Fibroblast of the aortic adventitia (primary cell): ENCODE measurements around the gene PI4KA. TPM values are rescaled to one million over a fixed set of nuclear protein-coding genes. Genes with fewer than 3 reads are reported as not detected.
"Not testable (repeated sequence)": the region's sequence is repeated elsewhere in the genome, so short reads cannot be mapped to it uniquely, and the experiment has no call there.

Experiments used
- DNase-seq: peaks from one replicate; pipeline ENCODE4 v3.0.0-alpha.2; 2010; ENCODE audit warnings: low read depth
- H3K4me3 ChIP-seq: 2 replicates; pipeline ENCODE4 v1.5.1; 2011; ENCODE audit warnings: low read depth, mild to moderate bottlenecking, control low read depth, low read length, moderate library complexity
- total RNA-seq: library from RNA; depleted of rRNA; stranded (reverse); fragments of >200 nt; gene quantifications from 2 replicates; pipeline ENCODE4 v1.2.3, GENCODE V29; 2012; ENCODE audit warnings: low replicate concordance
- TF ChIP-seq, protein P1 (sequence below): IDR thresholded peaks from 2 replicates; pipeline ENCODE4 v1.5.1; 2011; ENCODE audit warnings: mild to moderate bottlenecking, low read length, control low read depth, inconsistent platforms; ENCODE audit not compliant: insufficient read depth

Gene PI4KA
- total RNA-seq, 1 donor, result 49.9 TPM

DNA sequence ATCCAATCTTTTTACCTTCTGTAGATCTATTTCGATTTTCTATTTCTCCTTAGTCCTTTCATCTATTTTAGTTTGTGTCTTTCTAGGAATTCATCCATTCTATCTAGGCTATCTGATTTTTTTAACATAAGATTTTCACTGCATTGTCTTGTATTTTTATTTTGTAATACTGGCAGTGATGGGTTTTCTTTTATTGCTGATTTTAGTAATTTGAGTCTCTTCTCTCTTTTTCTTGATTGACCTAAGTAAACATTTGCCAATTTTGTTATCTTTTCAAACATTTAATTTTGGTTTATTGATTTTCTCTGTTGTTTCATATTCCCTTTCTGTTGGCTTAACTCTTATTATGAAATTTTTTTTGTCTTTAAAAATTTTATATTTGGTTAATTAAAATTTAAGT is 192.1 kb downstream of the PI4KA start:
- TF ChIP-seq, protein P1, sequence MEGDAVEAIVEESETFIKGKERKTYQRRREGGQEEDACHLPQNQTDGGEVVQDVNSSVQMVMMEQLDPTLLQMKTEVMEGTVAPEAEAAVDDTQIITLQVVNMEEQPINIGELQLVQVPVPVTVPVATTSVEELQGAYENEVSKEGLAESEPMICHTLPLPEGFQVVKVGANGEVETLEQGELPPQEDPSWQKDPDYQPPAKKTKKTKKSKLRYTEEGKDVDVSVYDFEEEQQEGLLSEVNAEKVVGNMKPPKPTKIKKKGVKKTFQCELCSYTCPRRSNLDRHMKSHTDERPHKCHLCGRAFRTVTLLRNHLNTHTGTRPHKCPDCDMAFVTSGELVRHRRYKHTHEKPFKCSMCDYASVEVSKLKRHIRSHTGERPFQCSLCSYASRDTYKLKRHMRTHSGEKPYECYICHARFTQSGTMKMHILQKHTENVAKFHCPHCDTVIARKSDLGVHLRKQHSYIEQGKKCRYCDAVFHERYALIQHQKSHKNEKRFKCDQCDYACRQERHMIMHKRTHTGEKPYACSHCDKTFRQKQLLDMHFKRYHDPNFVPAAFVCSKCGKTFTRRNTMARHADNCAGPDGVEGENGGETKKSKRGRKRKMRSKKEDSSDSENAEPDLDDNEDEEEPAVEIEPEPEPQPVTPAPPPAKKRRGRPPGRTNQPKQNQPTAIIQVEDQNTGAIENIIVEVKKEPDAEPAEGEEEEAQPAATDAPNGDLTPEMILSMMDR, result no peak
- DNase-seq, result no peak

DNA sequence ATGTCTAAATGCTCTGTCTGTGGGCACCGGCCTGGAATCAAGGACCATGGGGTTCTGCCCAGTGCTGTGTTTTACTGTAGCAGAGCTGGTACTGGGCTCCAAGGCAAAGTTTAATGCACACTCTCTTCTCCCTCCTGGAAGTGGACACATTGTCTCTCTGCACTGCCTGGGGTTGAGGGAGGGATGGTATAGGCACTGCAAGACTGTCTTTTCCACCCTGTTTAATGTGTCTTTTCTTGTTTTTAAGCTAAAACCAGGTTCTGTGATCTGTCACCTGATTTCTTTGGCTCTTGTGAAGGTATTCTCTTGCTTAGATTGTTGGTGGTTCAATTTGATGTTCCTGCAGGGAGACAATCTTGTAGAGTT is 194.0 kb downstream of the PI4KA start:
- TF ChIP-seq, protein P1, result no peak
- DNase-seq, result no peak

More for the DNA sequence above, 192.1 kb downstream of the PI4KA start:
- no peak overlapping the region for H3K4me3 ChIP-seq

DNA sequence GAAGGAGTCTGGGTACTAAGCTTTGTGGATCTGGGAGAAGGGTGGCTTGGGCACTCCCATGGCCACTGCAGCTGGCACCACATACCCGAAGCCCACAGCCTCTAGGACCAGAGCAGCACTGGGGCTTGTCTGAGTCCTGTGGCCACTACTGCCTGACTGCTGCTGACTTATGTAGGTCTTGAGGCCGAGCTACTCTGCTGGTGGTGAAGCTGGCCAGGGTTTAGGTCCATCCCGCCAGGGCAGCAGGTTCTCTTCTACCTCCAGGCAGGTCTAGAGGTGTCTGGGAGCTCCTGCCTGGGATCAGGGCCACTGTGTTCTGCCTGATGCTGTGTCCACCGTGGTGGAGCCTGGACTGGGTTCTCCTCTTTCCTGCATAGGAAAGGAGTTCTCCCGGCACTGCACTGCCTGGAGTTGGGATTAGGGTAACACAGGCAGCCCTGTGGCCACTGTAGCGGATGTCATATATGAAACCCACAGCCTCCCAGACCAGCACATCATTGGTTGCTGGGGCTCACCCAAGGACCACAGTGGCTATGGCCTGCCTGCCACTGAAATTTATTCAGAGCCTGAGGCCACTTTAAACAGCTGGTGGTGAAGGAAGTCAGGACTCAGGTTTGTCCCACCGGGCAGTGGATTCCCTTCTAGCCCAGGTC is 194.5 kb downstream of the PI4KA start:
- no peak overlapping the region for H3K4me3 ChIP-seq
- no peak for DNase-seq
- TF ChIP-seq, protein P1, result no peak

More for the DNA sequence above, 194.0 kb downstream of the PI4KA start:
- no peak overlapping the region for H3K4me3 ChIP-seq

- no peak overlapping the region for H3K4me3 ChIP-seq
- TF ChIP-seq, protein P1, result no peak
- DNase-seq, result no peak
These were observed 195.3 kb downstream of the PI4KA start for GRCh38 chr22:20663137-20663828.

DNA sequence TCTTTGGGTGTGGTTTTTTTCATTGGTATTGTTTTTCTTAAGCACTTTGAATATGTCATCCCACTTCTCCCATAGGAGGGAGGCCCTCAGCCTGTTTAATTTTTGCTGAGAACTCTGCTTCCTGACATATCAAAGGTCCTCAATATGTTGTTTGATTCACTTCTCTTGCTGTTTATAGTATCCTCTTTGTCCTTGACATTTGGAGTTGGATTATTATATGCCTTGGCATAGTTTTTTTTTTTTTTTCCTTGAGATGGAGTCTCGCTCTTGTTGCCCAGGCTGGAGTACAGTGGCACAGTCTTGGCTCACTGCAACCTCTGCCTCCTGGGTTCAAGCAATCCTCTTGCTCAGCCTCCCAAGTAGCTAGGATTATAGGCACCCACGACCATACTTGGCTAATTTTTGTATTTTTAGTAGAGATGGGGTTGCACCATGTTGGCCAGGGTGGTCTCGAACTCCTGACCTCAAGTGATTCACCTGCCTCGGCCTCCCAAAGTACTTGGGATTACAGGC is 196.0 kb downstream of the PI4KA start:
- not testable (repeated sequence) for DNase-seq, H3K4me3 ChIP-seq

- no peak overlapping the region for H3K4me3 ChIP-seq
- no peak for DNase-seq
These were observed 197.1 kb downstream of the PI4KA start for GRCh38 chr22:20661473-20661872.

More at GRCh38 chr22:20661473-20661872, 197.1 kb downstream of the PI4KA start:
- TF ChIP-seq, protein P1, result no peak
